ENCODE results near the gene KLHL8. TPM values are rescaled to one million over a fixed set of nuclear protein-coding genes. Genes with fewer than 3 reads are reported as not detected.

Gene KLHL8
- total RNA-seq, 1 experiment from 2014 or later: 9.6 TPM

GRCh38 chr4:87121341-87122065 is 98.9 kb downstream of the KLHL8 start:
- no peak for DNase-seq (ENCODE audit: low spot score)

DNA sequence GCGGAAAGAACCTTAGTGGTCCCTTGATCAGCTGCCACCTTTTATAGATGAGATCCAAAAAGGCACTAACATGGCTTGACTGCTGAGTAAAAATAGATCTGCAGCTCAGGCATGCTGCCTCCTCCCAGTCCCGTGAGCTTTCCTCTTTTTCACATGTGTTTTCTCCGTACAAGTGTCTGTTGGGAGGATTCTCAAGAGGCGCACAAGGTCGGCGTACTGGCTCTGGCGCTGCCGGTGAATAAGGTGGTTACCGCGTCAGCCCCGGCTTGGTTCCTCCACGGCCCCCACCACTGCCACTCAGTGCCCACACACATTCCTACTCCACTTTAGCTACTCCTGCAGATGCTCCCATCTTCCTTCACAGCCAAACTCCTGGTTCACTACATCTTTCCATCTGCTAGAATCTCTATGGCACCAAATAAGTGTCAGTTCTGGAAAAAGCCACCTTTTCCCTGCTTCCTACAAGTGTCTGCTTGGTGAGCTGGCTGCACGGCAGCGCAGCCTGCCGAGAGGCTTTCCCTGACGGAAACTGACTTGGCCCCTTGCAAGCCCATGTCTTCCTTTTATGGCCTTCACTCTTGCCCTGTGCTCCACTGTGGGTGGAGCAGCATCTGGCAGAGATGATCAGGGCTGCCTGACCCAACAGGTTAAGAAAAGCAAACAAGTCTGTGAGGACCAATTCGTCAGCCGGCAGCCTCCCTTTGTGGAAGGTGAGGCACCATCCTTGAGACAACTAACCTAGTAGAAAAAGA is 99.8 kb downstream of the KLHL8 start:
- DNase-seq (ENCODE audit: low spot score): no peak

GRCh38 chr4:87120010-87120409 is 100.4 kb downstream of the KLHL8 start:
- no peak for DNase-seq (ENCODE audit: low spot score)

DNA sequence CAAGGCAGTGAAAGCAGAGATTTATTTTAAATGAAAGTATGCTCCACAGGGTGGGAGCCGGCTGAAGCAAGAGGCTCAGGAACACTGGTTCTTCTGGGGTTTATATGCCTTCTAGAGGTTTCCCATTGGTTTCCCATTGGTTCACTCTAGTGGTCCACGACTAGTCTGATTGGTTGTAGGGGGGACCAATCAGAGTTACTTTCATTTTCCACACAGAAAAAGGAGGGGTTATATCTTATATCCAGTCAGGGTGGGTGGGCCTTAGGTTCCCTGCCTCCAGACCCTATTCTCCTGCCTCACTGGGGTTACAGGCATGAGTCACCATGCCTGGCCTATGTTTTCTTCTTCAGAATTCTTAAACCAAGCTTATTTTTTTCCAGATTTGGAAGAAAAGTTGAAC is 101.6 kb downstream of the KLHL8 start:
- DNase-seq (ENCODE audit: low spot score): peak; percentile 82

GRCh38 chr4:87118421-87118820 is 102.0 kb downstream of the KLHL8 start:
- DNase-seq (ENCODE audit: low spot score): no peak

DNA sequence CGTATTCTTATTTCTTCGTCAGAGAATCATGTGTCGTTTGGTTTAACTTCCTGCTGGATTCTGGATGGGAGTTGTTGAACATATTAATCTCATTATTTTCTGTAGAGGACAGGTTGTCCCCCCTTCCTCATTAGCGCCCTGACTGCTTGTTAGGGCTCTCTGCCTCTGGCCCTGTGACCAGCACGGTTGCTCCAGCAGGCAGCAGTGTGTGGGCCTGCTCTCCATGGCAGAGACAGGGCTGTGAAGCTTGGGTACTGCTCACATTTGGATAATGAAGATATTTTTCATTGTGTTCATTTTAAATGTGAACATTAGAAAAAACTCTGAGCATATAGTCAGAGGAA is 102.7 kb downstream of the KLHL8 start:
- DNase-seq (ENCODE audit: low spot score): no peak

GRCh38 chr4:87117051-87117731 is 103.2 kb downstream of the KLHL8 start:
- no peak for DNase-seq (ENCODE audit: low spot score)

DNA sequence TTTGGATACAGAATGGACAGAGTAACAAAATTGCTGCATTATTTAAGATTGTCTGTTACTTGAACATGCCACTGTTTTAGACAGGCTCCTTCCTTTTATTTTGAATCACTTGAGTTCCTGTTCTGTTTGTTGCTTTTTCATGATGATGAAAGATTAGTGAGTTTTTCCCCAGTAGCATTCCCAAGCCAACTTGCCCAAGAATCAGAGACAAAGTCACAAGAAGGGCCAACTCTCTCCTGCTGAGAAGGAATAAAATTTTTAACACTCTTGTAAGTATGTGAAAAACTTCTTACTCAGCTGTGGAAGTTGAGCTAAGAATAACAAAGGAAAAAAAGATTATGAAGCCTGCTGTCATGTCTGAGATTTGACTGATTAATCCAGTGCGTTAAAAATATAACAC is 104.2 kb downstream of the KLHL8 start:
- DNase-seq (ENCODE audit: low spot score): no peak

- DNase-seq (ENCODE audit: low spot score): no peak
Observed at GRCh38 chr4:87114245-87115062, 106.0 kb downstream of the KLHL8 start.

DNA sequence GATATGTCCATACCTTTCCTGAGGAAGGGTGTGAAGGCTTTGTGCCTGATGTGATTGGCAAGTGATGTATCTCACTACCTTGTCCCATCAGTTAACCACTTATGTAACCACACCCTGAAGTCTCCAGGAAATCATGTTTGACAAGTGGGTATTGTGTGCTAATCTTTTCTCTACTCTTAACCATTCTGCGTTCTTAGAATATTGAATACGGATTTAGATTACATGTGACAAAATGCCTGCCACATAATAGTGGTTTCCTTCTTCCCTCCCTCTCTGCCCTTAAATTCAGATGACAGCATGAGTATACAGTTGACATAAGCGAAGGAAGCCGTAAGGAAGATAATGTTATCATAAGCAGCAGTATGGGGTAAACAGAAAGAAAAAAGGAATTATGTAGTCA is 108.4 kb downstream of the KLHL8 start:
- no peak for DNase-seq (ENCODE audit: low spot score)

Other genes with a start within 250 kb of the KLHL8 start
- 4.5 and 7.0 TPM in 2 replicates for gene HSD17B13, start 102.3 kb upstream of the KLHL8 start, total RNA-seq (2014; rRNA removed; shearing (Covaris generic))
- gene HSD17B11, start 170.6 kb upstream of the KLHL8 start, total RNA-seq (2014; rRNA removed; shearing (Covaris generic)): 34.8 and 37.3 TPM in 2 replicates
- 12.6 and 16.0 TPM in 2 replicates for gene NUDT9, start 202.0 kb upstream of the KLHL8 start, total RNA-seq (2014; rRNA removed; shearing (Covaris generic))